NCI-H1092 treated with DMSO at 0.1 percent for 48 hours (cell line): ENCODE data around the gene GPC1.

Experiments
- DNase-seq: peaks from one replicate; lab custom pipeline; 2025; lab: John Stamatoyannopoulos, UW

The GPC1 gene

GRCh38 chr2:240397924-240398645 lies 37.4 kb upstream of the GPC1 start:
- no peak for DNase-seq

- DNase-seq: no peak
Observed at GRCh38 chr2:240398661-240399267, 36.7 kb upstream of the GPC1 start.

- no peak for DNase-seq
Observed at GRCh38 chr2:240399419-240400324, 35.8 kb upstream of the GPC1 start.

GRCh38 chr2:240400371-240401161 lies 34.9 kb upstream of the GPC1 start:
- DNase-seq: no peak

GRCh38 chr2:240401308-240401707 lies 34.2 kb upstream of the GPC1 start:
- no peak for DNase-seq

GRCh38 chr2:240401781-240402551 lies 33.5 kb upstream of the GPC1 start:
- no peak for DNase-seq

- no peak for DNase-seq
Observed at GRCh38 chr2:240402566-240403272, 32.7 kb upstream of the GPC1 start.

- DNase-seq: no peak
Observed at GRCh38 chr2:240403396-240404104, 31.9 kb upstream of the GPC1 start.

GRCh38 chr2:240404174-240404852 lies 31.1 kb upstream of the GPC1 start:
- no peak for DNase-seq

- DNase-seq: no peak
Observed at GRCh38 chr2:240405133-240405532, 30.3 kb upstream of the GPC1 start.

GRCh38 chr2:240405684-240406313 lies 29.7 kb upstream of the GPC1 start:
- DNase-seq: no peak

GRCh38 chr2:240407090-240407489 lies 28.4 kb upstream of the GPC1 start:
- no peak for DNase-seq

GRCh38 chr2:240410004-240410403 lies 25.5 kb upstream of the GPC1 start:
- no peak for DNase-seq

- no peak for DNase-seq
Observed at GRCh38 chr2:240410808-240411207, 24.7 kb upstream of the GPC1 start.

GRCh38 chr2:240411261-240412160 lies 24.0 kb upstream of the GPC1 start:
- no peak for DNase-seq

- no peak for DNase-seq
Observed at GRCh38 chr2:240412211-240412861, 23.1 kb upstream of the GPC1 start.
